ENCODE data around the gene ADORA1. TPM values are rescaled to one million over a fixed set of nuclear protein-coding genes. Genes with fewer than 3 reads are reported as not detected.
A peak's percentile ranks its signal among the peaks of the same experiment; 100 is the strongest.

ADORA1 gene
- polyA plus RNA-seq, 1 of the 3 experiments (the other 2 are of a cell fraction) = 4.8 TPM

DNA sequence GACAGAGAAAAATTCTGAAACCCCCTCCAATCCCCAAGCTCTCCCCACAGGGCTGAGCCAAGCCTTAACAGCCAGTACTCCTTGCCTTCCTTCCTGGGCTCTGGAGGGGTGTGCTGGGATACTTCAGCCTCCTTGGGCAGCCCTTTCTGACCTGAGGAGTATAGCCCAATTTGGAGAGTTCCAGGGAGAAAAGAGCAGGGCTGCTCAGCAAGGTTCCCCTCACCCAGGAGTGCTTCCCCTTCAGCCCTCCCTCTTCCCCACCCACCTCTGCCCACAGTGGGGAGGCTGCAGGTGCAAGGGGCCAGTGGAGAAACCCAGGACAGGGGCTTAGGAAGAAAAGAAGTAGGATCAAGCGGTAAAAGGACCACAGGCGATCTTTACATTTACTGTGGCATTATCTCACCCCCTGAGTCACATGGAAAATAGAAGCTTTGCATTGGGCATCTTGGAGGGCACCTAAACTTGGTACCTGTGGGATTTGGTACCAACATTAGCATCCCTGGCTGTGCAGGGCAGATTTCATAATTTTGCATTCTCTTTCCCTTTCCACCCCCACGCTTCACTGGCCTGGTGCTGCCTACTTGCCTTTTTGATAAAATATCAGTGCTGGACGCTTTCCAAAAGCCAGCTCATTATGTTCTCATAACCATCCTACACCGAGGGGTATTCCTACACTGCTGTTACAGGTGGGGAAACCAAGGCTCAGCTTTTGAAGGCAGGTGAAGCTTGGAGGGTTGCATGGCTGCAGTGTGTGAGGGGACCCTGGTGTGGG lies 2.8 kb upstream of the ADORA1 start:
- no peaks in the 10 kb centered on the region for H4K20me1 ChIP-seq (ENCODE audit: insufficient read depth)
- H3K4me2 ChIP-seq = no peak overlapping the region
- ChIA-PET CTCF (interaction anchor here (0.9 to 26.1 kb wide), 13 partner anchors 8 to 144 kb away, joined by 3 to 602 read pairs (median 6); no protein-coding TSS in a partner anchor), POLR2A (no interaction called here)
- H3K4me3 ChIP-seq (ENCODE audit: low read depth in 2 of 2, low read length in 1 of 2) = no peak overlapping the region
- TF ChIP-seq, protein P1, sequence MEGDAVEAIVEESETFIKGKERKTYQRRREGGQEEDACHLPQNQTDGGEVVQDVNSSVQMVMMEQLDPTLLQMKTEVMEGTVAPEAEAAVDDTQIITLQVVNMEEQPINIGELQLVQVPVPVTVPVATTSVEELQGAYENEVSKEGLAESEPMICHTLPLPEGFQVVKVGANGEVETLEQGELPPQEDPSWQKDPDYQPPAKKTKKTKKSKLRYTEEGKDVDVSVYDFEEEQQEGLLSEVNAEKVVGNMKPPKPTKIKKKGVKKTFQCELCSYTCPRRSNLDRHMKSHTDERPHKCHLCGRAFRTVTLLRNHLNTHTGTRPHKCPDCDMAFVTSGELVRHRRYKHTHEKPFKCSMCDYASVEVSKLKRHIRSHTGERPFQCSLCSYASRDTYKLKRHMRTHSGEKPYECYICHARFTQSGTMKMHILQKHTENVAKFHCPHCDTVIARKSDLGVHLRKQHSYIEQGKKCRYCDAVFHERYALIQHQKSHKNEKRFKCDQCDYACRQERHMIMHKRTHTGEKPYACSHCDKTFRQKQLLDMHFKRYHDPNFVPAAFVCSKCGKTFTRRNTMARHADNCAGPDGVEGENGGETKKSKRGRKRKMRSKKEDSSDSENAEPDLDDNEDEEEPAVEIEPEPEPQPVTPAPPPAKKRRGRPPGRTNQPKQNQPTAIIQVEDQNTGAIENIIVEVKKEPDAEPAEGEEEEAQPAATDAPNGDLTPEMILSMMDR (IDR thresholded peaks at IDR 0.05) = no peak
- TF ChIP-seq NFIC (IDR thresholded peaks at IDR 0.05; ENCODE audit: borderline replicate concordance) (peak; percentile 74), TEAD4 (IDR thresholded peaks at IDR 0.05; ENCODE audit: borderline replicate concordance, insufficient read depth) (no peak), EZH2phosphoT487 (IDR thresholded peaks at IDR 0.05; ENCODE audit: borderline replicate concordance, low read depth) (no peak)
- H2AFZ ChIP-seq (ENCODE audit: low read depth) = no peak overlapping the region
- H3K27me3 ChIP-seq (ENCODE audit: insufficient read depth) = no peaks in the 10 kb centered on the region; the same call in 1 of the 2 replicates
- peaks cover 18 to 45% of the 10 kb centered on the region in 2 experiments for H3K4me1 ChIP-seq (ENCODE audit: control insufficient read depth in 1 of 2, insufficient read depth in 2 of 2, low read depth in 1 of 2, low read length in 1 of 2)
- H3K9me3 ChIP-seq = no peaks in the 10 kb centered on the region
- H3K9me2 ChIP-seq = no peaks in the 10 kb centered on the region
- no peak overlapping the region for H3K27ac ChIP-seq (ENCODE audit: low read depth in 2 of 2, low read length in 1 of 2)
- H3K9ac ChIP-seq = no peak overlapping the region
- WGBS (ENCODE audit: low lambda C conversion rate) = 43% methylated on average over 5 of the region's 5 CpGs
- H3F3A ChIP-seq (replicated peaks; ENCODE audit: insufficient read depth) = peaks cover 5% of the 10 kb centered on the region
- no peaks in the 10 kb centered on the region for H3K36me3 ChIP-seq (replicated peaks in 1 of 2; ENCODE audit: control insufficient read depth in 1 of 2, insufficient read depth in 2 of 2, low read length in 1 of 2)
- no peak for DNase-seq
- H3K79me2 ChIP-seq (ENCODE audit: insufficient read depth) = no peaks in the 10 kb centered on the region

DNA sequence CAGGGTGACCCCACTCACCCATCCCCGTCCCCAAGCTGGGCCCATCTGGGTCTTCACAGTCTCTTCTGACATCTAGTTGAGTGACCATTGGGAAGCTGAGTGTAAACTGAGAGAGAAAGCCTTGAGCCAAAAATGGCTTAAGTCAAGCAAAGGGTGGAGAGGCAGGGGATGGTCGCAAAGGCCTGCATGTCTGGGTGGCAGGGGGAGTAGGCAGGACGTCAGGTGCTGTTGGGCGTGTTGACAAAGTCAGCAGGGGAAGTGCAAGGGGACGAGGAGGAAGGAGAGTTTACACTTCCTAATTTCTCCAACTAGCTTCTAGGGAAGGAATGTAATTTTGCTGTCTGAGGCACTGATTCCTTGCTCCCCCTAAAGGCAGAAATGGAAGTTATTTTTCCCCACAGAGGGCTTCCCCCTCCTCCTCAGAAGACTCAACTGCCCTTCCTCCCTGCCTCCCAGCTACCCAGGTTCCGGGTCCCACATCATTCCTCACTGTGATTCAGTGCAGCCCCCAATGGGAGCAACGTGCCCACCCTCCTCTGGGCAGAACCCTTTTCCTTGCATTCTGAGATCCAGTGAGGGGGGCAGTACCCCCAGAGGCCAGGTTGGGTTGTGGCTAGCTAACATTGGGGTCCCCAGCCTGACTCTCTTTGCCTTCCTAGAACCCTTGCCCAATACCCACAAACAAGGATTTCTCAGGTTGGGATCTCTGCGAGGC lies 1.2 kb upstream of the ADORA1 start:
- H3F3A ChIP-seq (replicated peaks; ENCODE audit: insufficient read depth) = peaks cover 5% of the 10 kb centered on the region
- H3K9me3 ChIP-seq = no peaks in the 10 kb centered on the region
- H3K27me3 ChIP-seq (ENCODE audit: insufficient read depth) = no peaks in the 10 kb centered on the region; the same call in 1 of the 2 replicates
- peak overlapping the region; percentile 54; the same call in 1 of the 2 replicates for H3K4me2 ChIP-seq
- no peaks in the 10 kb centered on the region for H3K36me3 ChIP-seq (replicated peaks in 1 of 2; ENCODE audit: control insufficient read depth in 1 of 2, insufficient read depth in 2 of 2, low read length in 1 of 2)
- no peaks in the 10 kb centered on the region for H4K20me1 ChIP-seq (ENCODE audit: insufficient read depth)
- TF ChIP-seq ELF1 (IDR thresholded peaks at IDR 0.05) = no peak
- TF ChIP-seq, protein P2, sequence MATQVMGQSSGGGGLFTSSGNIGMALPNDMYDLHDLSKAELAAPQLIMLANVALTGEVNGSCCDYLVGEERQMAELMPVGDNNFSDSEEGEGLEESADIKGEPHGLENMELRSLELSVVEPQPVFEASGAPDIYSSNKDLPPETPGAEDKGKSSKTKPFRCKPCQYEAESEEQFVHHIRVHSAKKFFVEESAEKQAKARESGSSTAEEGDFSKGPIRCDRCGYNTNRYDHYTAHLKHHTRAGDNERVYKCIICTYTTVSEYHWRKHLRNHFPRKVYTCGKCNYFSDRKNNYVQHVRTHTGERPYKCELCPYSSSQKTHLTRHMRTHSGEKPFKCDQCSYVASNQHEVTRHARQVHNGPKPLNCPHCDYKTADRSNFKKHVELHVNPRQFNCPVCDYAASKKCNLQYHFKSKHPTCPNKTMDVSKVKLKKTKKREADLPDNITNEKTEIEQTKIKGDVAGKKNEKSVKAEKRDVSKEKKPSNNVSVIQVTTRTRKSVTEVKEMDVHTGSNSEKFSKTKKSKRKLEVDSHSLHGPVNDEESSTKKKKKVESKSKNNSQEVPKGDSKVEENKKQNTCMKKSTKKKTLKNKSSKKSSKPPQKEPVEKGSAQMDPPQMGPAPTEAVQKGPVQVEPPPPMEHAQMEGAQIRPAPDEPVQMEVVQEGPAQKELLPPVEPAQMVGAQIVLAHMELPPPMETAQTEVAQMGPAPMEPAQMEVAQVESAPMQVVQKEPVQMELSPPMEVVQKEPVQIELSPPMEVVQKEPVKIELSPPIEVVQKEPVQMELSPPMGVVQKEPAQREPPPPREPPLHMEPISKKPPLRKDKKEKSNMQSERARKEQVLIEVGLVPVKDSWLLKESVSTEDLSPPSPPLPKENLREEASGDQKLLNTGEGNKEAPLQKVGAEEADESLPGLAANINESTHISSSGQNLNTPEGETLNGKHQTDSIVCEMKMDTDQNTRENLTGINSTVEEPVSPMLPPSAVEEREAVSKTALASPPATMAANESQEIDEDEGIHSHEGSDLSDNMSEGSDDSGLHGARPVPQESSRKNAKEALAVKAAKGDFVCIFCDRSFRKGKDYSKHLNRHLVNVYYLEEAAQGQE (IDR thresholded peaks at IDR 0.05; ENCODE audit: low read depth, low read length) = no peak
- no peak for TF ChIP-seq RXRA (IDR thresholded peaks at IDR 0.05; ENCODE audit: borderline replicate concordance, low read depth)
- TF ChIP-seq, protein P1 (IDR thresholded peaks at IDR 0.05) = peak; percentile 55
- TF ChIP-seq FOXM1 (IDR thresholded peaks at IDR 0.05; ENCODE audit: low read depth) = no peak
- peak; percentile 25; the same call in 1 of the 2 replicates for TF ChIP-seq RAD21 (IDR thresholded peaks at IDR 0.05; ENCODE audit: low read length)
- TF ChIP-seq MXI1 (IDR thresholded peaks at IDR 0.05; ENCODE audit: low read depth, low read length) = no peak
- no peak for TF ChIP-seq GABPA (IDR thresholded peaks at IDR 0.05; ENCODE audit: low read depth)
- H3K4me3 ChIP-seq (ENCODE audit: low read depth in 2 of 2, low read length in 1 of 2) = no peak overlapping the region
- no peak overlapping the region for H3K9ac ChIP-seq
- no peaks in the 10 kb centered on the region for H3K79me2 ChIP-seq (ENCODE audit: insufficient read depth)
- no peaks in the 10 kb centered on the region for H3K9me2 ChIP-seq
- DNase-seq = no peak
- no peak overlapping the region for H2AFZ ChIP-seq (ENCODE audit: low read depth)
- H3K4me1 ChIP-seq (ENCODE audit: control insufficient read depth in 1 of 2, insufficient read depth in 2 of 2, low read depth in 1 of 2, low read length in 1 of 2) = peaks cover 21 to 61% of the 10 kb centered on the region in 2 experiments
- 54% methylated on average over 7 of the region's 8 CpGs for WGBS (ENCODE audit: low lambda C conversion rate)
- ChIA-PET POLR2A (no interaction called here), CTCF (interaction anchor here (0.9 to 26.1 kb wide), 13 partner anchors 9 to 143 kb away, joined by 3 to 602 read pairs (median 6); no protein-coding TSS in a partner anchor)
- no peak overlapping the region for H3K27ac ChIP-seq (ENCODE audit: low read depth in 2 of 2, low read length in 1 of 2)

Measured in SK-N-SH (cell line).